Activated CD8-positive, alpha-beta memory T cell treated with anti-CD3 and anti-CD28 coated beads, Interleukin-2, amount 50 U/mL, for 1 hour (primary cell): ENCODE measurements around the gene CEP68.
A peak's percentile ranks its signal among the peaks of the same experiment; 100 is the strongest.

ENCODE experiments used
- DNase-seq: peaks from one replicate; pipeline ENCODE4 v3.0.0-alpha.2; 2020; ENCODE audit errors: extremely low read depth

CEP68 gene

GRCh38 chr2:65055422-65056214 is 598 bp upstream of the CEP68 start:
- DNase-seq, result no peak

GRCh38 chr2:65057054-65057375 is 799 bp downstream of the CEP68 start:
- DNase-seq, result no peak

GRCh38 chr2:65057391-65058052 is 1.3 kb downstream of the CEP68 start:
- peak; percentile 53 for DNase-seq

GRCh38 chr2:65059071-65059470 is 2.9 kb downstream of the CEP68 start:
- no peak for DNase-seq

DNA sequence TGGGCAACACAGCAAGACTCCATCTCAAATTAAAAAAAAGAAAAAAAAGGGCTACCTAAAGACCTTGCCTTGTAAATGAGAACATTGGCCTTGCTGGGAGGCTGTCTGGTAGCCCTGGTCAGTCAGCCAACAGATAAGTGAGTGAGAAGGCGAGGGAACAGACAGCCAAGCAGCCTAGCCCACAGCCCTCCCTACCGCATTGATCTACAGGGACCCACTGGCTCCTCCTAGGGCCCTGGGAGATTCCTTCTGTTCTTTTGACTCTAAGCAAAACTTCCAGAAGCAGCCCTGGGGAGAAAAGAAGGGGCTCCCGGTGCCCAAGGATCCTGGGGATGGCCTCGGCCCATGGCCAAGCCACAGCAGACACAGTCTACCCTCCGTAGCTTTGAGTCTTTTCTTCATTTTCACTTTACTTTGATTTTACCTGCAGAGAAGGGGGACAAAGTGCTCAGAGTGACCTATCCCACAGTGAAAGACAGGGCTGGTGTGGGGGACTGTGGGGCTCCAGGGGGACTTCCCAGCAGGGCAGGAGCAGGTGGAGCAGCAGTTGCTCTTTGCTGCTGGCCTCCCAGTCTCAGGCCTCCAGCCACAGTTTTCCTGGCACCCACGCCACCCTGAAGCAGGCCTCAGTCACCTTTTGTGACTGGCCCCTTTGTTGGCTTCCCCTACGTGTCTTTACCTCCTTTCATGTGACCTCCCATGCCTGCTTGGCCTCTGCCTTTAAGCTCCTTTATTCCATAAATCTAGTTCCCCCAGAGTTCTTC is 5.1 kb downstream of the CEP68 start:
- no peak for DNase-seq

DNA sequence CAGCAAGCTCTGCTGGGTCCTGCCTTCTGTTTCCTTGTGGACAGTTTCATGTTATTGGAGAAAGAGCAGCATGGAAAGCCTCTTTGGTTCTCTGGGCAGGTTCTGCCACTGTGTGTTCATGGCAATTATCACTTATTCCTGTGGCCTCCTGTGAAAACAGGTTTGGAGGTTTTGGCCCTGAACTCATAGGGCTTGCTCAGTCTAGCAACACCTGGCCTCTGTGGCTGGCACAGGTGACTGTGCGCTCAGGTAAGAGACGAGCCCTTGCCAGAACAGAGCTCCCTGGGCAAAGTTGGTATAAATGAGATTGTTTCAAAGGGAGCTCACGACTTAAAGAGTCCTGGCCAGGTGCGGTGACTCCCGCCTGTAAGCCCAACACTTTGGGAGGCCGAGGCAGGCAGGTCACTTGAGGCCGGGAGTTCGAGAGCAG is 5.7 kb downstream of the CEP68 start:
- no peak for DNase-seq

GRCh38 chr2:65062843-65063825 is 6.9 kb downstream of the CEP68 start:
- no peak for DNase-seq

- no peak for DNase-seq
These were observed 8.7 kb downstream of the CEP68 start for GRCh38 chr2:65064728-65065552.

DNA sequence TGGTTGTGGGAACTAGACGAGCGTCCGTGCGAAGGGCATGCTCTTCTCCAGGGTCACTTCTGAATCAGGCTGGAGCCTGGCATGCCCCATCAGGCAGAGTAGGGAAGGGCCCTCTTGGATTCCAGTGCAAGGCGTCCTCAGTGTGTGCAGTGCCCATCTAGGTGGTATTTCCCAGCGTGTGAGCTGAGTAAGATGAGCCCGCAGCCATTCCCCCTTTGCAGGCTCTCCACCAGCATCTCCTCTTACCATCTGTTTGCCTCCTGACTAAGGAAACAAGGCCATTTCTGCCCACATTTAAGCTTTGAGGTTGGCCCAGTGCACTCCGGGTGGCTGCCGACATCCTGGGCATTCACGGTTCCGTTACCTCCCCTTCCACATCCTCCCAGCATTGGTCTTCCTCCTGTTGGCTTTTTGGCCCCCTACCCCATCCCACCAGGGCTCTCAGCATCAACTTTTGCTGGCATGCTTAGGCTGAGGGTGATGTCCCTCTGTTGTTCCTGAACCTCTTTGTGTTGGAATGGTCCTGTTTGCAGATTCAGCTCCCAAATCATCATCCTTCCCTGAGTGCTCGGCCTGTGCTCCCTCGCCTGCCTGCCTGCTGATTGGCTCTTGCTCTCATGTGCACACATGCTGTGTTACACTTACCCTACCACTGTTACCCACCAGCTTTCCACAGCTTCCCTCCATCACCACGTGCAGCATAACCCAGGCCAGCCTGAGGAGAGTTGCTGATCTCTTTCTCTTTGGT is 11.8 kb downstream of the CEP68 start:
- no peak for DNase-seq

- no peak for DNase-seq
These were observed 13.2 kb downstream of the CEP68 start for GRCh38 chr2:65069439-65069824.

DNA sequence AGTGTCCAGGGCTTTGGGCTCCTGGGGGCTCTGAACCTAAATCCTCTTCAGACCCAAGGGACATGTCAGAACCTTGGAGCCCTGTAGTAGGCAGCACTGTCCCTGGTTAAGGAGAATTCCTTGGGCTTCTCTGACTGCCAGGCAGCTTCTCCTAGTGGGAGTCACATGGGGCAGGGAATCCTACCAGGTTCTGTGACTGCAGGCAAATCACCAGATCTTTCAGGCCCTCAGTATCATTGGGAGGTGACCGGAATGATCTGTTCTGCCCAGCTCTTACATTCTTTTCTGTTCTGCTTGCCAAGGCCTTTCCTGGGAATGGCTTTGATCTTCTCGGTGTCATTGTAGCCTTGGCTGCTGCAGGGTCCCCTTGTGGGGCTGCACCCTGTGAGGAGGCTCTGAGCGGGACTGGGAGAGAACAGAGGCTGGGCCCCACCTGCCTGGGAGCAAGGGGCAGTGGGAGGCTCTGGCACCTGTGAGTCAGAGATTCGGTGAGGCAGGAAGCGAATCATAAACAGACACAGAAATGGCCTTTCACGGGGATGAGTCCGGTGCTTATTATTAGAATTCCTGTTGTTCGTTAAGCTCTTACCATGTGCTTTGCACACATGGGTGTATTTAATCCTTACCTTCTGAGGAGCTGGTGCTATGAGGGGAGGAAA is 14.1 kb downstream of the CEP68 start:
- no peak for DNase-seq

GRCh38 chr2:65070856-65071255 is 14.6 kb downstream of the CEP68 start:
- no peak for DNase-seq

GRCh38 chr2:65071499-65072180 is 15.4 kb downstream of the CEP68 start:
- no peak for DNase-seq

DNA sequence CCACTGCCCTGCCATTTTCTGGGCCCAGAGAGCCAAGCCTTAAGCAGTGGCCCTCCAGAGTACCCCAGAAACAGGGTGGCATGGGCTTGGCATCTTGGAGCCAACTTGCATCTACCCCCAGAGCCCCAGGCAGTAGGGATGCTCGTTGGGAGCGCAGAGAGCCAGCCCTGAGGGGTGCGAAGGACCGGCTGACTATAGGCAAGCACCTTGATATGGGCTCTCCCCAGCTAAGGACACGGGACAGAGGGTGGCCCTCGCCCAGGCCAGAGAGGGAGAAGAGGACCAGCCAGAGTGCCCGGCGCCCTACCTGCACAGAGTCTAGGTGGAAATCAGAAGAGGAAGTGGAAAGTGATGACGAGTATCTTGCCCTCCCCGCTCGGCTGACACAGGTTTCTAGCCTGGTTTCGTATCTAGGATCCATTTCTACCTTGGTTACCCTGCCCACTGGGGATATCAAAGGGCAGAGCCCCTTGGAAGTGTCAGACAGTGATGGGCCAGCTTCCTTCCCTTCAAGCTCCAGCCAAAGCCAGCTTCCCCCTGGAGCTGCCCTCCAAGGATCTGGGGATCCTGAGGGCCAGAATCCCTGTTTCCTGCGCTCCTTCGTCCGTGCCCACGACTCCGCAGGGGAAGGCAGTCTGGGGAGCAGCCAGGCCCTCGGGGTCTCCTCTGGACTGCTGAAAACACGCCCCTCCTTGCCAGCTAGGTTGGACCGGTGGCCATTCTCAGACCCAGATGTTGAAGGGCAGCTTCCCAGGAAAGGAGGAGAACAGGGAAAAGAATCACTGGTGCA is 16.2 kb downstream of the CEP68 start:
- no peak for DNase-seq

- no peak for DNase-seq
These were observed 17.8 kb downstream of the CEP68 start for GRCh38 chr2:65073879-65074565.

DNA sequence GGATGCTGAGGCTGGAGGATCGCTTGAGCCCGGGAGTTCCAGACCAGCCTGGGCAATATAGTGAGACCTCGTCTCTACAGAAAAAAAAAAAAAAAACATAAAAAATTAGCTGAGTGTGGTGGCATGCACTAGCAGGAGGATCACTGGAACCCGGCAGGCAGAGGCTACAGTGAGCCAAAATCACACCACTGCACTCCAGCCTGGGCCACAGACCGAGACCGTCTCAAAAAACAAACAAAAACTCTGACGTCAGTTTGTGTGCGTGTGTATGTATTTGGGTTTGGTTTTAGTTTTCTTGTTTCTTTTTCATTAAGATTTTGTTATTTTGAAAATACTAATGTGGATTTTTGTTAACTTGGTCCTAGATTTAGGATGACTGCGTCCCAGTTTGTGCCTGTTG is 19.0 kb downstream of the CEP68 start:
- no peak for DNase-seq

- no peak for DNase-seq
These were observed 19.6 kb downstream of the CEP68 start for GRCh38 chr2:65075605-65076344.
